K562 (cell line): ENCODE data around the gene CNKSR3. TPM values are rescaled to one million over a fixed set of nuclear protein-coding genes. Genes with fewer than 3 reads are reported as not detected.

Experiments
- BCOR ChIP-seq: fragments of 450-650 bp; IDR thresholded peaks from 2 replicates; pipeline ENCODE4 v1.6.1; 2016
- CHAMP1 ChIP-seq: fragments of 450-650 bp; IDR thresholded peaks from 2 replicates; pipeline ENCODE4 v1.6.1; 2016; ENCODE audit warnings: mild to moderate bottlenecking
- COPS2 ChIP-seq: fragments of 450-650 bp; conservative IDR thresholded peaks from 2 replicates; pipeline ENCODE4 v1.6.1; 2016; ENCODE audit warnings: mild to moderate bottlenecking, moderate library complexity
- CREM ChIP-seq: IDR thresholded peaks from 2 replicates; pipeline ENCODE4 v1.6.1; 2014; ENCODE audit warnings: antibody characterized with exemption, low read depth
- E2F3 ChIP-seq: fragments of 250-450 bp; sonication (Bioruptor Pico); IDR thresholded peaks from 2 replicates; pipeline ENCODE4 v1.4.0; 2020; ENCODE audit warnings: mild to moderate bottlenecking
- HIVEP1 ChIP-seq: fragments of 250-450 bp; sonication (Bioruptor Pico); IDR thresholded peaks from 2 replicates; pipeline ENCODE4 v1.4.0; 2020; ENCODE audit warnings: mild to moderate bottlenecking
- KAT8 ChIP-seq: fragments of 450-650 bp; IDR thresholded peaks from 2 replicates; pipeline ENCODE4 v1.6.1; 2016; ENCODE audit warnings: low read depth, mild to moderate bottlenecking
- MIER1 ChIP-seq: fragments of 450-650 bp; IDR thresholded peaks from 2 replicates; pipeline ENCODE4 v1.6.1; 2016; ENCODE audit warnings: antibody characterized with exemption, mild to moderate bottlenecking, low read depth
- NFYB ChIP-seq: IDR thresholded peaks from 2 replicates; pipeline ENCODE4 v1.6.1; 2011; ENCODE audit warnings: mild to moderate bottlenecking, moderate library complexity; ENCODE audit not compliant: insufficient read length; ENCODE audit errors: extremely low read depth
- PCBP2 ChIP-seq: fragments of 200-400 bp; formaldehyde crosslinking; IDR thresholded peaks from 2 replicates; pipeline ENCODE4 v1.6.1; 2018; ENCODE audit warnings: low read length, low read depth, mild to moderate bottlenecking, moderate library complexity; ENCODE audit not compliant: poor library complexity, severe bottlenecking
- PKNOX1 ChIP-seq: fragments of 450-650 bp; IDR thresholded peaks from 2 replicates; pipeline ENCODE4 v1.6.1; 2016
- PRPF4 ChIP-seq: fragments of 200-400 bp; formaldehyde crosslinking; IDR thresholded peaks from one replicate; pipeline ENCODE4 v1.6.1; 2017; ENCODE audit warnings: low read length, low read depth, mild to moderate bottlenecking; ENCODE audit not compliant: insufficient read depth, poor library complexity, severe bottlenecking
- RCOR1 ChIP-seq, 2 experiments: IDR thresholded peaks; 2 replicates each; pipeline ENCODE4 v1.6.1; 2012; ENCODE audit warnings: low read depth in 2 of 2, low read length in 2 of 2, borderline replicate concordance in 1 of 2, improper control_type of control experiment in 1 of 2
- RNF219 ChIP-seq: fragments of 250-450 bp; sonication (Bioruptor Pico); IDR thresholded peaks from 2 replicates; pipeline ENCODE4 v1.5.0; 2022; ENCODE audit warnings: mild to moderate bottlenecking
- SP2 ChIP-seq: IDR thresholded peaks from 2 replicates; pipeline ENCODE4 v1.6.1; 2011; ENCODE audit warnings: mild to moderate bottlenecking, low read depth, low read length, moderate library complexity; ENCODE audit not compliant: poor library complexity, severe bottlenecking; ENCODE audit errors: extremely low read depth
- TEAD2 ChIP-seq: fragments of 450-650 bp; IDR thresholded peaks from 2 replicates; pipeline ENCODE4 v1.6.1; 2016; ENCODE audit warnings: missing genetic modification characterization, control low read depth, missing compliant biosample characterization
- ZNF12 ChIP-seq: sonication (generic); formaldehyde crosslinking; IDR thresholded peaks from 2 replicates; pipeline ENCODE4 v1.4.0; 2020; ENCODE audit warnings: mild to moderate bottlenecking, missing genetic modification reagents
- ZNF23 ChIP-seq: fragments of 250-450 bp; sonication (Bioruptor Pico); IDR thresholded peaks from 2 replicates; pipeline ENCODE4 v1.4.0; 2020; ENCODE audit warnings: mild to moderate bottlenecking
- ZNF41 ChIP-seq: fragments of 250-450 bp; sonication (Bioruptor Pico); conservative IDR thresholded peaks from 2 replicates; pipeline ENCODE4 v1.4.0; 2020; ENCODE audit warnings: mild to moderate bottlenecking
- ZNF778 ChIP-seq: fragments of 450-650 bp; formaldehyde crosslinking; IDR thresholded peaks from 2 replicates; pipeline ENCODE4 v1.4.0; 2020; ENCODE audit warnings: mild to moderate bottlenecking, moderate library complexity
- ZZZ3 ChIP-seq: fragments of 450-650 bp; IDR thresholded peaks from 2 replicates; pipeline ENCODE4 v1.6.1; 2016; ENCODE audit warnings: antibody characterized with exemption, mild to moderate bottlenecking, moderate library complexity
- polyA plus RNA-seq, 8 experiments: library from polyadenylated mRNA; depleted of rRNA in 4 of 8; stranded (reverse) in 5 of 8; unstranded in 3 of 8; fragments of >200 nt; fragmentation: Nextera tagmentation in 2 of 8; fragmentation: Illumina TruSeq in 1 of 8; extraction: Ambion mirVana in 2 of 8; extraction: Trizol in 1 of 8; gene quantifications; 2 replicates each; pipeline versions ENCODE4 v1.2.1 to v1.2.3, GENCODE V29; 2011 to 2014; ENCODE audit warnings: inconsistent platforms in 1 of 8, missing spikeins in 1 of 8
- total RNA-seq, 7 experiments: library from RNA; depleted of rRNA in 6 of 7; stranded (reverse); fragments of >200 nt in 6 of 7; fragmentation: Illumina TruSeq in 2 of 7; extraction: Trizol in 2 of 7; gene quantifications; 2 replicates each; pipeline versions ENCODE4 v1.2.1 to v1.2.3, GENCODE V29; 2011 to 2021; ENCODE audit warnings: low replicate concordance in 1 of 7
- TF ChIP-seq, protein P1 (sequence below): fragments of 450-650 bp; IDR thresholded peaks from 2 replicates; pipeline ENCODE4 v1.7.1; 2018; ENCODE audit warnings: mild to moderate bottlenecking, low read depth; ENCODE audit not compliant: partially characterized antibody

The CNKSR3 gene
- total and polyA plus RNA-seq, 9 of the 15 experiments (the other 6 are each of a cell fraction or from before 2014, with no cell fraction given): 4.5 to 29.6 (median 9.5) TPM

- TF ChIP-seq COPS2 (no peak), ZNF23 (CRISPR knock-in tag) (no peak), PRPF4 (no peak), SP2 (no peak), CREM (peak; percentile 69; the same call in 1 of the 2 replicates), ZNF778 (CRISPR knock-in tag) (no peak), PKNOX1 (peak; percentile 79), RNF219 (no peak), ZNF41 (no peak), HIVEP1 (no peak), KAT8 (no peak), TEAD2 (tag) (no peak), ZNF12 (CRISPR knock-in tag) (no peak), BCOR (peak; percentile 74; the same call in 1 of the 2 replicates), E2F3 (no peak), NFYB (no peak), MIER1 (no peak), ZZZ3 (no peak), CHAMP1 (peak; percentile 70; the same call in 1 of the 2 replicates), RCOR1 (IDR thresholded peaks at IDR 0.05; ENCODE audit: borderline replicate concordance in 1 of 2, low read depth in 2 of 2, low read length in 2 of 2) (peak in 1 of 2 experiments; percentile 96; a peak in 3 of 4 replicates), PCBP2 (no peak)
- TF ChIP-seq, protein P1, sequence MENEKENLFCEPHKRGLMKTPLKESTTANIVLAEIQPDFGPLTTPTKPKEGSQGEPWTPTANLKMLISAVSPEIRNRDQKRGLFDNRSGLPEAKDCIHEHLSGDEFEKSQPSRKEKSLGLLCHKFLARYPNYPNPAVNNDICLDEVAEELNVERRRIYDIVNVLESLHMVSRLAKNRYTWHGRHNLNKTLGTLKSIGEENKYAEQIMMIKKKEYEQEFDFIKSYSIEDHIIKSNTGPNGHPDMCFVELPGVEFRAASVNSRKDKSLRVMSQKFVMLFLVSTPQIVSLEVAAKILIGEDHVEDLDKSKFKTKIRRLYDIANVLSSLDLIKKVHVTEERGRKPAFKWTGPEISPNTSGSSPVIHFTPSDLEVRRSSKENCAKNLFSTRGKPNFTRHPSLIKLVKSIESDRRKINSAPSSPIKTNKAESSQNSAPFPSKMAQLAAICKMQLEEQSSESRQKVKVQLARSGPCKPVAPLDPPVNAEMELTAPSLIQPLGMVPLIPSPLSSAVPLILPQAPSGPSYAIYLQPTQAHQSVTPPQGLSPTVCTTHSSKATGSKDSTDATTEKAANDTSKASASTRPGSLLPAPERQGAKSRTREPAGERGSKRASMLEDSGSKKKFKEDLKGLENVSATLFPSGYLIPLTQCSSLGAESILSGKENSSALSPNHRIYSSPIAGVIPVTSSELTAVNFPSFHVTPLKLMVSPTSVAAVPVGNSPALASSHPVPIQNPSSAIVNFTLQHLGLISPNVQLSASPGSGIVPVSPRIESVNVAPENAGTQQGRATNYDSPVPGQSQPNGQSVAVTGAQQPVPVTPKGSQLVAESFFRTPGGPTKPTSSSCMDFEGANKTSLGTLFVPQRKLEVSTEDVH: no peak
Observed at GRCh38 chr6:154520280-154520679, 9.8 kb upstream of the CNKSR3 start (continued).
